Fibroblast of lung (primary cell): Measurements from ENCODE around the gene C3orf18.

Source experiments
- EZH2 ChIP-seq: IDR thresholded peaks from 2 replicates; pipeline ENCODE4 v1.5.1; 2012; ENCODE audit warnings: low read length, control low read depth, mild to moderate bottlenecking; ENCODE audit errors: missing control alignments
- TF ChIP-seq, protein P1 (sequence below), 2 donors: IDR thresholded peaks in 1 of 2; conservative IDR thresholded peaks in 1 of 2; 1 replicate in 1 of 2; 2 replicates in 1 of 2; pipeline ENCODE4 v1.5.1; 2011 to 2012; ENCODE audit warnings: low read length in 2 of 2, control low read depth in 1 of 2, inconsistent platforms in 1 of 2, low read depth in 1 of 2, mild to moderate bottlenecking in 1 of 2

DNA sequence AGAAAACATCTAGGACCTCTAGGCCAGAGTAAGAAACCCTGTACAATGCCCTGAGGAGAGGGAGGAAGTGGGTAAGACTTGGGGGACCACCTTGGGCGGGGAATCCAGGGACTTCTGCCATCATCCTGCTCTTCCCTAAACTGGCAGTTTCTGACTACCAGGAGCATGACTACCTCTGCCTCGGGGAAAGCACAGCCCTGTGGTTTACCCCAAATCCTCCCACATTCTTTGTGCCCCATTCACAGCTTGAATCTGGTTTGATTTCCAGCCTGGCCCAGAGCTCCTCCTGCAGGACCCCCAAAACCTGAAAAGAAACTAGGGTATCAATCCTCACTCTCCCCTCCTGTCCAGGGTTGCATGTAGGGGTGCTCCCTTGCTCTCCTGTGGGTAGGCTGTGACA is 4.7 kb downstream of the C3orf18 start:
- no peak for TF ChIP-seq EZH2
- TF ChIP-seq, protein P1, sequence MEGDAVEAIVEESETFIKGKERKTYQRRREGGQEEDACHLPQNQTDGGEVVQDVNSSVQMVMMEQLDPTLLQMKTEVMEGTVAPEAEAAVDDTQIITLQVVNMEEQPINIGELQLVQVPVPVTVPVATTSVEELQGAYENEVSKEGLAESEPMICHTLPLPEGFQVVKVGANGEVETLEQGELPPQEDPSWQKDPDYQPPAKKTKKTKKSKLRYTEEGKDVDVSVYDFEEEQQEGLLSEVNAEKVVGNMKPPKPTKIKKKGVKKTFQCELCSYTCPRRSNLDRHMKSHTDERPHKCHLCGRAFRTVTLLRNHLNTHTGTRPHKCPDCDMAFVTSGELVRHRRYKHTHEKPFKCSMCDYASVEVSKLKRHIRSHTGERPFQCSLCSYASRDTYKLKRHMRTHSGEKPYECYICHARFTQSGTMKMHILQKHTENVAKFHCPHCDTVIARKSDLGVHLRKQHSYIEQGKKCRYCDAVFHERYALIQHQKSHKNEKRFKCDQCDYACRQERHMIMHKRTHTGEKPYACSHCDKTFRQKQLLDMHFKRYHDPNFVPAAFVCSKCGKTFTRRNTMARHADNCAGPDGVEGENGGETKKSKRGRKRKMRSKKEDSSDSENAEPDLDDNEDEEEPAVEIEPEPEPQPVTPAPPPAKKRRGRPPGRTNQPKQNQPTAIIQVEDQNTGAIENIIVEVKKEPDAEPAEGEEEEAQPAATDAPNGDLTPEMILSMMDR (conservative IDR thresholded peaks at IDR 0.05 in 1 of 2, IDR thresholded peaks at IDR 0.05 in 1 of 2; ENCODE audit: low read depth in 1 of 2, low read length in 2 of 2): no peak
